NCI-H146 treated with DMSO at 0.1 percent for 48 hours (cell line): ENCODE measurements around the gene SF3A2.
A peak's percentile ranks its signal among the peaks of the same experiment; 100 is the strongest.

Experiments used
- DNase-seq: peaks from one replicate; lab custom pipeline; 2025; ENCODE audit not compliant: unreplicated experiment; lab: John Stamatoyannopoulos, UW

SF3A2 gene

DNA sequence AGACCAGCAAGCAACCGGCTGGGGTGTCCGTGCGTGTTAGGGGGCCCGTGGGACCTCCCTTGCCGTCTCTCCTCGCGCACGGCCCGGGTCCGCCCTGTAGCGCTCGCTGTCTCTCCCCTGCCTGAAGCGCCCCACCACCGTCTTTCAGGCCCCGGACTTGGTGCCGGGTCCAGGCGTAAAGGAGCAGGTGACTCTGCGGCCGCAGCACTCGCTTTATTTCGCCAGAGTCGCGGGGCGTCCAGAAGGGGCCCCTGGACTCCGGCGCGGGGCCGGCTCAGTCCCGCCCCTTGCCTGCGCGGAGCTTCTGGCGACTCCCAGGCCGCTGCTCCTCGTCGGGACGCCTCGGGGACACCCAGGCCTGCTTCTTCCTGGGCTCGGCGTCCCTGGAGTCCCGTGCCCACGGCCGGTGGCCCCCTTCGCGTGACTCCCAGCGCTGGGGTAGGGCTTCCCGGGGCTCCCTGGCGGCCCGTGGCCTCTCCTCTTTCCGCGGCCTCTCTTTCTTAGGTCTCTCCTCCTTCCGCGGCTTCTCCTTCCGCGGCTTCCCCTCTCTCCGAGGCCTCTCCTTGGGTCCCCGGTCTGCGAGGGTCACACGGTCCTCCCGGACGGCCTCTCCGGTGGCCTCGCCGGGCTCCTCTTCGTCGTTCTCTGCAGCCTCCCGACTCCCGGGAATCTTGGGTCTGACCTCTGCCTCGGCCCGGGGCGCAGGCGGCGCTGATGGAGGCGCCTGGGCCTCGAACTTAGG is 15.6 kb downstream of the SF3A2 start:
- DNase-seq, result no peak

DNA sequence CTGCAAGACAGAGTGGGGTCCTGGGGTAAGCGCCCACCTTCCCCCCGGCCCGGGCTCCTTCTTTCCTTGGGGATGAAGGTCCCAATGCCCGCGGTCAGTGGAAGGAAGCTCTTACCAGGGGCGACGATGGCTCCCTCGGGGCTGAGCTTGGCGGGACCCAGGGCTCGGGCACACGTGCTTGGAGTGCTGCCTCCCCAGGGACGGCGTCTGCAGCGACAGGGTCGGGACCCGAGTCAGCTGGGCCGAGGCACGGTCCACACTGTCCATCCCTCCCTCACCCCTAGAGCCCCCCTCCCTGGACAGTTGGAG is 16.1 kb downstream of the SF3A2 start:
- no peak for DNase-seq

DNA sequence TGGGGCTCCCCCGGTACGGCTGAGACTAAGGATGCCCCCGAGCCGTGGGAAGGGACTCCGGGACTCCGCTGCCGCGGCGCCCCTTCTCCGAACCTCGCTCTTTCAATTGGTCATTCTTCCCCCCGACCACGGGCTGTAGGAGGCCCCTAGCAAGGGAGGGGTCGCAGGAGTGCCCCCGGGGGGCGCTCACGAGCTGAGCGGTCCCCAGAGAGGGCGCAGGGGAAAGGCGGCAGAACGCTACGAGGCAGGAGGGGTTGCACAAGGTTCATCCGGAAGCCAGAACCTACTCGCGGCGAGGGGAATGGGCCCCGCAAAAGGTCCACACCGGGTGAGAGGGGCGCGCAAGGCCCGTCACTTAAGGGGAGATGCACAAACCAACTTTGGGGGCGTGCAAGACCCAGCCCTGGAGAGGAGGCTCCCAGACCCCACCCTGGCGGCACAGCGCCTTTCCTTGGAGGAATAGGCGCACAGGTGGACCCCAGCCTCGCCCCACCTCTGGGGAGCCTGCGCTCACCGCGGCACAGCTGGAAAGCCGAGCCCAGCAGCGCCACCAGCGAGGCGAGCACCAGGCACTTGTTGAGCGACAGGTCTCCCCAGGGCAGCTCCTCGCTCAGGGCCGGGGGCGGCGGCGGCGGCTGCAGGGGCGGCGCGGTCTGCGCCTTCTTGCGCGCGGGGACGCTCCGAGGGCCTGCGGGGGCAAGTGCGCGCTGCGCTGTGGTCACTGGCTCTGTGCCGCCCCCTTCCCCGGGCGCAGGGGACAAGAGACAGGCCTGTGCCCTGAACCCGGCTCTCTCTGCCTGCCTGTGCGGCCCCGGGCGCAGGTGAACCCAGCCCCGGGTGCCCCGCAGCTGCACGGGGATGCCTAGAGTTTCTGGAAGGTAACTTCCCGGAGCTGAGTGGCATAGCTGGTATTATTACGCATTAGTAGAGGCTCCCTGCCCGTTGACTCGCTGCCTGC is 16.8 kb downstream of the SF3A2 start:
- no peak for DNase-seq

DNA sequence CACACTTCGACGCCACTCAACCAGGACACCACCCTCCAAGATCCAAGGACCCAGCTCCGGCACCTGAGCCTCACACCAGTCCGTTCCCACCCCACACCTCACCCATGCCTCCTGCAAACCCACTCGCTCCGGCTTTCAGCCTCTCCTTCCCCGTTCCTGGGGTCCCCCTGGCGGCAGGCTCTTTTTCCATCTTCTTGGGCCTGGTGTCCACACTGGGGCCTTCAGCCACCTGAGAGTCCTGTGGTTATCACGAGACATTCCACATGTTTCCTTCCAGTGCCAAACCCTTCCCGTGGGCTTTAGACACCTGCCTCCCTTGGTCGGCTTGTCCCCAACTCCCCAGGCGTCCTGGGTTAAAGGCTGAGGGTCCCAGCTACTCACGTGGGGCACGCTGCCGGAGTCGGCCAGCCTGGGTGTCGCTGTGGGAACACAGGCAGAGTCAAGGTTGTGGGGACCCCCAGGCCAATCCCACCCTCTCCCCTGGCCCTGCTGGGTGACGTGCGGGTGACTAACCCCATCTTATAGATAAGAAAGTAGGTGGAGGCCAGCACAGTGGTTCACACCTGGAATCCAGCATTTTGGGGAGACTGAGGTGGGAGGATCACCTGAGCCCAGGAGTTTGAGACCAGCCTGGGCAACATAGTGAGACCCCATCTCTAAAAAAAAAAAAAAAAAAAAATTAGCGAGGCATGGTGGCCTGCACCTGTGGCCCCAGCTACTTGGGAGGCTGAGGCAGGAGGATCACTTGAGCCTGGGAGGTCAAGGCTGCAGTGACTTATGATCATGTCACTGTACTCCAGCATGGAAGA is 17.6 kb downstream of the SF3A2 start:
- no peak for DNase-seq

- DNase-seq, result no peak
Measured at GRCh38 chr19:2255112-2255845, 18.7 kb downstream of the SF3A2 start.

- DNase-seq, result peak; percentile 57
Measured at GRCh38 chr19:2255982-2256685, 19.5 kb downstream of the SF3A2 start, which contains the start of gene JSRP1. Gene JSRP1, minus strand, starts transcription at chr19:2256417. Its CDS starts 1,103 bp downstream, at chr19:2255314.

DNA sequence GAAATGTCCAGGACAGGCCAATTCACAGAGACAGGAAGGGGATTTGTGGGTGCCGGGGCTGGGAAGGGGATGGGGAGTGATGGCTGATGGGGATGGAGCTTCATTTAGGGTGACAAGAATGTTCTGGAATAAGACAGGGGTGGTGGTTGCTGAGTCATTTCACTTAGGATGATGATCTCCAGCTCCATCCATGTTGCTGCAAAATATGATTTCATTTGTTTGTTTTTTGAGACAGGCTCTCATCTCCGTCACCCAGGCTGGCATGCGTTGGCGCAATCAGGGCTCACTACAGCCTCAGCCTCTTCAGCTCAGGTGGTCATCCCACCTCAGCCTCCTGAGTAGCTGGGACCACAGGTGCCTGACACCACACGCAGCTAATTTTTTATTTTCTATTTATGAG is 22.7 kb downstream of the SF3A2 start:
- no peak for DNase-seq

DNA sequence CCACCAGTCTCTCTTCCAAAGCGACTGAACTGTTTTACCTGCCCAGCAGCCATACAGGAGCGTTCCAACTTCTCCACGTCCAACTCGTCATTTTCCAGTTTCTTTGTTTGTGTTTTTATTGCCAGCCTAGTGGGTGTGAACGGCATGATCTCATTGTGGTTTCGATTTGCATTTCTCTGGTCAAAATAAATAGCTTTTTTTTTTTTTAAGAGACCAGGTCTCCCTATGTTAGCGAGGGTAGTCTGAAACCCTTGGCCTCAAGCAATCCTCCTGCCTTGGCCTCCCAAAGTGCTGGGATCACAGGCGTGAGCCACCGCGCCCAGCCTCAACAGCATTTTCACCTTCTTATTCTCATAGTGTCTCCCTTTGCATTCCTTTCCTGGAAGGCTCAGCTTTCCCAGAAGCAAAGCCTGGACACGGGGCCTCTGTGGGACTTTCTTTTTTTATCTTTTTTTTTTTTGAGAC is 23.7 kb downstream of the SF3A2 start:
- no peak for DNase-seq

- no peak for DNase-seq
Measured at GRCh38 chr19:2261438-2262172, 25.0 kb downstream of the SF3A2 start.

DNA sequence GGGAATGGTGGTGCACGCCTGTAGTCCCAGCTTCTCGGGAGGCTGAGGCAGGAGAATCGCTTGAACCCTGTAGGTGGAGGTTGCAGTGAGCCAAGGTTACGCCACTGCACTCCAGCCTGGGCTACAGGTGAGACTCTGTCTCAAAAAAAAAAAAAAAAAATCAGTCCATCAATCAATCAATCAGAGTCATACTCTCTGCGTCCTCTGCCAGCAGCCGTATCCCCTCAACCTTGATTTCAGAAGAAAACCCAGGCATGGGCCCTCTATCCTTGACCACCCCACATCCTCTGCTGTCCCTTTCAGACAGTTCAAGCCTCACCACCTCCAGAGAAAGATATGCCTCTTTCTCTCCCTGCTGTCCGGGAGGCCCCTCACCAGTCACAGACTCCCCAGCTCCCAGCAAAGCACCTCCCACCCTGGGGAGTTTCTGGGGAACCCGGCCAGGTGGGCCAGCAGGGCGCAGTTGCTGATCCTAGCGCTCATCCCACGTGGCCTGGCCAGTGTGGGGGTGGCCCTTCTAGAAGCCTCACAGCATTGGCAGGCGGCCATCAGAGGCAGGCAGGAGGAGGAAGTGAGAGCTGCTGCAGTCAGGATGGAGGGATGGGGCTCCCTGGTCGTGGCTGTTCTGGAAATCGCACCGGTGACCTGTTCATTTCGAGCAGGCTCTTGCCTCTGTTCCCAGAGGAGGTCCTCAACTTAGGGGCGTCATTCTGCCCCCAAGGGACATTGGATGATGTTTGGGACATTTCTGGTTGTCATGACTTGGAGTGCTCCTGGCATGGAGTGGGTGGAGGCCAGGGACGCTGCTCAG is 29.8 kb downstream of the SF3A2 start:
- DNase-seq, result no peak

DNA sequence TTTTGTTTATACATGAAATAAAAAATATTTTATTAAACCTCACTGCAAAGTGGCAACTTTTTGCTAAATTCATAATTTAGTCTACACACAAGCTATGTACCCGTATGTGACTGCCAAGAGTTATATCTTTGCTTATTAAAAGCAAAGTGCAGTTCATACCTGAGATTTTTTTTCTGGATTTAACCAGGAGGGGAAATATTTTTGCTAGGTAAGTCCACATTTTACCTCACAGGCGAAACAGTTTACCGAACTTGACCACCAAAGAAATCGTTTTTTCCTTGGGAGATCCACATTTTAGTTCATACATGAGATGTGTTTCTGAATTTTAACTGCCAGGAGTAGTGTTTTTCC is 31.8 kb downstream of the SF3A2 start:
- no peak for DNase-seq

GRCh38 chr19:2268861-2269243 is 32.2 kb downstream of the SF3A2 start:
- no peak for DNase-seq

DNA sequence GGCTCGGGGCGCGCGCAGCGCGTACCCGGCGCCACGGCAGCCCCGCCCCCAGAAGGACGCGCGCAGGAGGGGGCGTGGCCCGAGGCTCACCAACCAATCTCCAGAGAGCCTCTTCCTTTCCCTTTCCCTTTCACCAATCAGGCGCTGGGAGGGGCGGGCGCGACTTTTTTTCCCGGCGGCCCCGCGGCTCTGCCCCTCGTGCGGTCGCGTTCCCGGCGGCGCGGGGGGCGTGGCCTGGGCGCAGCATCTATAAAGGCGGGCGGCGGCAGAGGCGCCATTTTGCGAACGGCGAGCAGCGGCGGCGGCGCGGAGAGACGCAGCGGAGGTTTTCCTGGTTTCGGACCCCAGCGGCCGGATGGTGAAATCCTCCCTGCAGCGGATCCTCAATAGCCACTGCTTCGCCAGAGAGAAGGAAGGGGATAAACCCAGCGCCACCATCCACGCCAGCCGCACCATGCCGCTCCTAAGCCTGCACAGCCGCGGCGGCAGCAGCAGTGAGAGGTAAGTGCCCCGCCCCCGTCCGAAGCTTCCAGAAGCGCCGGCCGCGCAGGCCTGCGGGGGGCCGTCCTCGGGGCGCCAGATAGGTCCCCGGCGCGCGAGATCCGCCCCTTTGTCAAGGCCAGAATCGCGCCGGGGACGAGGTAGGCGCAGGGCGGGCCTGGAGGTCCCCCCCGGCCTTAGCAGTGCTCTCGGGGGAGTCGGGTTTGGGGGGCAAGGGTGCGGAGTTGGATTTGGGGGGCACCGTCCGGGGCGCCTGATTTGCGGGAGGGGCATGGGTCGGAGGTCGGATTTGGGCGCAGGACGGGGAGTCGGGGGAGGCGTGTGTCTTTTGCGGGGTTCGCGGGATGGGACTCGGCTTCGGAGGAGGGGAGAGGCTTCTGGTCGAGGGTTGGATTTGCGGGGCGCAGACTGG is 32.9 kb downstream of the SF3A2 start:
- DNase-seq, result peak; percentile 78

DNA sequence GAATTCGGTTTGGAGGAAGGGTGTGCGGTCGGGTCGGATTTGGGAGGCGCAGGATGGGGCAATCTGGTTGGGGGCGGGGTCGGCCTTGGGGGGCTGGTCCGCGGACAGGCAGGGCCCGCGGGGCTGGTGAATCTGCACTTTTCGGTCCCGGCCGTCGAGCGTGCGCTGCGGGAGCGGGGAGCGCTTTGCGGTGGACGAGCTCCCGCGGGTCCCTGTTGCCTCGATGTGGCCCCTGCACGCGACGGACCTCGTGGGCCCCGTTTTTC is 33.5 kb downstream of the SF3A2 start:
- DNase-seq, result no peak

DNA sequence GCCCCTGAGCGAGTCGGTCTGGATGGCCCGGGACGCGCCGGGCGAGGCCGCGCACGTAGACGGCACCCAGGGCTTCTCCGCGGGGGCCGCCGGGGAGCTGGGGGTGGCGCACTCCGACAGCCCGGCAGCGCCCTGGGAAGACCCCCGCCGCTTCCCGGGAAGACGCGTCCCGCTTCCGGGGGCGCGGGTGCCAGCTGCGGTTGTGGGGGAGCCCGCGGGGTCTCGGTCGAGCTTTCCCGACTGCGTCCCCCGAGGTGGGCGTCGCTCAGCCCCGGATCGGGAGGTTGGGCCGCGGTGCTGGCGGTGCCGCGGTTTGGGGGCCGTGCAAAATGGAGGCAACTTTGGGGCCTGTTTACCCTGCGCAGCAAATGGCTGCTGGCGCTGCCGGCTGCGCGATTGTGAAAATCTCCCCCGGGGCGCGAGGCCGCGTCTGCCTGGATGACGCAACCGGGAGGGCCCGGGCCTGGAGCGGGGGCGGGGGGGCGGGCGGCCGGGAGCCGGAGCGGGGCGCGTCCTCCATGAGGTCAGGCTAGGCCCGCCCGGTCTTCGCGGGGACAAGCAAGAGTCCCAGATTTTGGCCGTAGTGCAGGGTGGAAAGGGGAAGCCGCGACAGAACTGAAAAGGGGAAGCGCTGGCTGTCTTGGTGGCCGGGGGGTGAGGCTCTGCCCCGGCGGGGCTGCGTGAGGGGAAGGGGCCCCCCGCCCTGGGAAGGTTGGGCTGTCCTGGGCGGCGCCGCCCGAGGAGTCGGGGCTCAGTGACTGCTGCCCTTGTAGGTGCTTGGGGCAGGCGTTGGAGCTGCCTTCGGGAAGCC is 34.0 kb downstream of the SF3A2 start:
- no peak for DNase-seq

GRCh38 chr19:2271234-2272103 is 34.8 kb downstream of the SF3A2 start:
- DNase-seq, result no peak
